ENCODE results near the gene HS3ST5.

- TF ChIP-seq POLR2A (IDR thresholded peaks at IDR 0.05) (no peak), CTCF (IDR thresholded peaks at IDR 0.05) (no peak)
Measured at GRCh38 chr6:114162691-114163347, 180.0 kb downstream of the HS3ST5 start.

All from thyroid gland (tissue), 4 donors.